Measurements from ENCODE around the gene PRELID1. TPM values are rescaled to one million over a fixed set of nuclear protein-coding genes. Genes with fewer than 3 reads are reported as not detected.

Gene PRELID1
- total RNA-seq, 1 donor from 2014 or later: 196 TPM

DNA sequence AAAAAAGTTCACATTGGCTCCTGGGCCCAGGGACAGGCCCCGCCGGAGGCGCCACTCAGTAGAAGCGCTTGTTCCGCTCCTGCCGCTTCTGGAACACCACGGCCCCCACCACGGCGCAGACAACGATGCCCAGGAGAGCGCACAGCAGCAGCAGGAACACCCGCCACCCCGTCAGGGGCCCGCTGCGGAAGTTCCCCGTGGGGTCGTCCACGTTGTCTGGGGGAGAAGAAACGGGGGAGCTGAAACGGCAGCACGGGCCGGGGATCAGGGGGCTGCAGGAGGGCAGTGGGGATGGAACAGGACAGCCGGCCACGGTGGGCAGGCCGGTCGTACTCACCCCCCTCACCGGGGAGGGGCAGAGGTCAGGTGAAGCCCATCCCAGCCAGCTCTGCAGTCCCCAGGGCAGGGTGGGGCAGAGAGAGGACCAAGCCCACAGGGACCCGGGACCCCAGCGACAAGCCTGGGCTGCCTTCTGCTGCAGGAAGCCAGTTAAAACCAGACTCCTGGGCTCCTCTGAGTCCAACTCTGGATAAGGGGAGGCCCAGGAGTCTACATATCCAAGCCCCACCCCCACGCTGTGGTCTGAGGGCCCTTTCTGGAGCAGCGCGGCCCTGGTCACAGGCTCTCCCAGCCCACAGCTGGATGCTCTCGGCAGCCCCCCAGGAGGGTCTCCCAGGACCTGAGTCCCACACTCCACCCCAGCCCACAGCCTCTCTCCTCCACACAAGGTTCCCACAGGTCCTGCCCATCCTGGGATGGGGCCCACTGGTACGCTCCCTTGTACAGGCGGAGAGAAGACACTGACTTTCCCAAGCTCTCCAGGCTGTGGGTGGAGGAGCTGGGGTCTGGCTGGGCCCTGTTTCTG lies 28.7 kb downstream of the PRELID1 start:
- no peaks in the 10 kb centered on the region for H3K9me3 Mint-ChIP-seq (ENCODE audit: unreplicated experiment)
- no peak for FAIRE-seq
- no peak overlapping the region for H2AFZ ChIP-seq (ENCODE audit: low read depth, low read length)

GRCh38 chr5:177332896-177333260 lies 29.3 kb downstream of the PRELID1 start:
- H3K27ac ChIP-seq (ENCODE audit: low read depth, low read length): no peak overlapping the region
- Mint-ChIP-seq H3K36me3 (ENCODE audit: low read depth, unreplicated experiment) (peaks cover 23% of the 10 kb centered on the region), H3K4me3 (ENCODE audit: unreplicated experiment) (no peak overlapping the region), H3K27me3 (ENCODE audit: low read depth, unreplicated experiment) (no peaks in the 10 kb centered on the region), H3K9me3 (ENCODE audit: unreplicated experiment) (no peaks in the 10 kb centered on the region), H3K27ac (ENCODE audit: unreplicated experiment) (no peak overlapping the region), H3K4me1 (ENCODE audit: low read depth, unreplicated experiment) (peaks cover 1% of the 10 kb centered on the region)
- TF ChIP-seq EZH2 (IDR thresholded peaks at IDR 0.05; ENCODE audit: insufficient read depth, low read length): no peak
- no peak for TF ChIP-seq CTCF (IDR thresholded peaks at IDR 0.05; ENCODE audit: insufficient read depth, low read depth, low read length)
- H3K27me3 ChIP-seq (ENCODE audit: insufficient read depth, low read length): no peaks in the 10 kb centered on the region
- H3K4me1 ChIP-seq (ENCODE audit: insufficient read depth, low read length): peaks cover 5% of the 10 kb centered on the region
- no peak overlapping the region for H2AFZ ChIP-seq (ENCODE audit: low read depth, low read length)
- no peaks in the 10 kb centered on the region for H3K9me3 ChIP-seq (ENCODE audit: insufficient read depth, low read depth, low read length)
- no peak for FAIRE-seq
- H3K79me2 ChIP-seq (ENCODE audit: insufficient read depth, low read length): peaks cover 7% of the 10 kb centered on the region
- H3K36me3 ChIP-seq (ENCODE audit: insufficient read depth, low read length): peaks cover 11% of the 10 kb centered on the region
- no peak overlapping the region for H3K4me3 ChIP-seq (ENCODE audit: insufficient read depth, low read depth, low read length)
- no peak overlapping the region for H3K9ac ChIP-seq (ENCODE audit: low read length)
- no peak overlapping the region for H3K4me2 ChIP-seq (ENCODE audit: low read length)
- no peak for DNase-seq (ENCODE audit: low read depth)
- peaks cover 52% of the 10 kb centered on the region for H4K20me1 ChIP-seq (ENCODE audit: insufficient read depth, low read length)

More for the DNA sequence above, 28.7 kb downstream of the PRELID1 start:
- Histone ChIP-seq H3K36me3 (ENCODE audit: insufficient read depth, low read length) (peaks cover 11% of the 10 kb centered on the region), H3K79me2 (ENCODE audit: insufficient read depth, low read length) (peaks cover 7% of the 10 kb centered on the region), H3K4me1 (ENCODE audit: insufficient read depth, low read length) (peaks cover 11% of the 10 kb centered on the region), H3K4me3 (ENCODE audit: insufficient read depth, low read depth, low read length) (no peak overlapping the region), H4K20me1 (ENCODE audit: insufficient read depth, low read length) (peaks cover 49% of the 10 kb centered on the region), H3K27me3 (ENCODE audit: insufficient read depth, low read length) (no peaks in the 10 kb centered on the region), H3K9ac (ENCODE audit: low read length) (no peak overlapping the region), H3K9me3 (ENCODE audit: insufficient read depth, low read depth, low read length) (no peaks in the 10 kb centered on the region), H3K4me2 (ENCODE audit: low read length) (no peak overlapping the region), H3K27ac (ENCODE audit: low read depth, low read length) (no peak overlapping the region)
- TF ChIP-seq EZH2 (IDR thresholded peaks at IDR 0.05; ENCODE audit: insufficient read depth, low read length): no peak
- no peak for TF ChIP-seq CTCF (IDR thresholded peaks at IDR 0.05; ENCODE audit: insufficient read depth, low read depth, low read length)
- no peak for DNase-seq (ENCODE audit: low read depth)
- peaks cover 23% of the 10 kb centered on the region for H3K36me3 Mint-ChIP-seq (ENCODE audit: low read depth, unreplicated experiment)
- no peaks in the 10 kb centered on the region for H3K27me3 Mint-ChIP-seq (ENCODE audit: low read depth, unreplicated experiment)
- no peak overlapping the region for H3K4me3 Mint-ChIP-seq (ENCODE audit: unreplicated experiment)
- H3K27ac Mint-ChIP-seq (ENCODE audit: unreplicated experiment): no peak overlapping the region
- peaks cover 7% of the 10 kb centered on the region for H3K4me1 Mint-ChIP-seq (ENCODE audit: low read depth, unreplicated experiment)

Data from astrocyte (in vitro differentiated cells and primary cell).